ENCODE measurements around the gene CDC42EP1.

CDC42EP1 gene

DNA sequence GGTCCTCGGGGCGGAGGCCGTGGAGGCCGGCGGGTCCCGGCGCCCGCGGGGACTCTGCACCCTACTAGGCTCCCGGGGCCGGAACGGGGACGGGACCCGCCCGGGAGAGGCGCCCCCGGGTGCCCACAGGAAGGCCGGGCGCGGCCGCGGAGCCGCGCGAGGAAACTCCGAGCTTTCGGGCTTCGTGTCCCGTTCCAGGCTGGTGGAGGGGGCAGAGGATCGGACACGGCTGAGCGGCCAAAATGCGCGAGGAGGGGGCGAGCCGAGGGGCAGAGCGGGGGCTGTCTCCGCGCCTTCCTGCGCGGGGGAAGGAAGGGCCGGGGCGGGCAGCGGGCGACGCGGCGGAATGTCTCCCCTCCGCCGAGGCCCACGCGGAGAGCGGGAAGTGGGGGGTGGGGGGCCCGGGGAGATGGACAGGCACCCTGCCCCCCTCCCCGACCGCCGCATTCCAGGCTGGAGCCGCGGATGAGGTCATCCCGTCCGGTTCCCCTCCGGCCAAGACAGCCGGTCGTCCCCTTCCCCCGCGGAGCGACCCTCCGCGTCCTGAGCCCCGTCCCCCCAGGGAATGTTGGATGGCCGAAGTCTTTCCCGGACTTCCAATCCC lies 430 bp downstream of the CDC42EP1 start:
- DNase-seq (ENCODE audit: low spot score): no peak

DNA sequence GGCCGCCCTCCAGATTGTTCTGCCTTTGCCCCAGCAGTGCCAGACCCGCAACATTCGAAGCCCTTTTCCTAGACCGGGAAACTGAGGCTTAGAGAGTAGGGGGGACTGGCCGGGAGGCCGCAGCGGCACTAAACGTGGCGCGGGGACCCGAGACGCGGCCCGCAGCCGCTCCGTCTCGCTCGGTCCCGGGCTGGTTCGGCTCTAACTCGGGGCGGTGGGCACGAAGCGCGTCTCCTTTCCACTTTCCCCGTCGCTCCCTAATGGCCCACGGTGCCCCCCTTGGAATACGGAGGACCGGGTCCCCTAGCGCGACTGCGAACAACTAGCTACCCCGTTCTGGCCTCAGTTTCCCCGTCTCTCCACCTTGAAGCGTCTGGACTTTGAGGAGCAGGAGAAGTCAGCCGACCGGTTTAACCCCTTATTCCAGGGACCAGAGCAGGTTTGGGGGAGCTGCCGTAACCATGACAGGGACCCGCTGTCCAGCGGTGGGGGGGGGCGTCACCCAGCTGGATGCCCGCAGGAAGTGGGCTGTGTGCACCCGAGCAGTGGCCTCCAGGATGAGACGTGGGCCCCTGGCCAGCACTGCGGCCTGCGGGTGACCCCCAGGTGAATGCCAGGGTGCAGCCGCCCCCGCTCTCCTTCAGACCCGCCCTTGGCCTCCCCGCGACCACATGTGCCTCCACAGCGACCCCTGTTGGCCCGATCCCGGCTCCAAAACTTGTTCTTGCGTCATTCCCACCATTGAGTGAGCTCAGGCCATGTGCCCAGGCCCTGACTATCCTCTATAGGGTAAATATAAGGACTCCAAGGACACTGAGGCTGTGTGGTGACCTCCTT lies 1.1 kb downstream of the CDC42EP1 start:
- peak; percentile 71 for DNase-seq (ENCODE audit: low spot score)

- no peak for DNase-seq (ENCODE audit: low spot score)
Measured at GRCh38 chr22:37562049-37562875, 2.0 kb downstream of the CDC42EP1 start.

DNA sequence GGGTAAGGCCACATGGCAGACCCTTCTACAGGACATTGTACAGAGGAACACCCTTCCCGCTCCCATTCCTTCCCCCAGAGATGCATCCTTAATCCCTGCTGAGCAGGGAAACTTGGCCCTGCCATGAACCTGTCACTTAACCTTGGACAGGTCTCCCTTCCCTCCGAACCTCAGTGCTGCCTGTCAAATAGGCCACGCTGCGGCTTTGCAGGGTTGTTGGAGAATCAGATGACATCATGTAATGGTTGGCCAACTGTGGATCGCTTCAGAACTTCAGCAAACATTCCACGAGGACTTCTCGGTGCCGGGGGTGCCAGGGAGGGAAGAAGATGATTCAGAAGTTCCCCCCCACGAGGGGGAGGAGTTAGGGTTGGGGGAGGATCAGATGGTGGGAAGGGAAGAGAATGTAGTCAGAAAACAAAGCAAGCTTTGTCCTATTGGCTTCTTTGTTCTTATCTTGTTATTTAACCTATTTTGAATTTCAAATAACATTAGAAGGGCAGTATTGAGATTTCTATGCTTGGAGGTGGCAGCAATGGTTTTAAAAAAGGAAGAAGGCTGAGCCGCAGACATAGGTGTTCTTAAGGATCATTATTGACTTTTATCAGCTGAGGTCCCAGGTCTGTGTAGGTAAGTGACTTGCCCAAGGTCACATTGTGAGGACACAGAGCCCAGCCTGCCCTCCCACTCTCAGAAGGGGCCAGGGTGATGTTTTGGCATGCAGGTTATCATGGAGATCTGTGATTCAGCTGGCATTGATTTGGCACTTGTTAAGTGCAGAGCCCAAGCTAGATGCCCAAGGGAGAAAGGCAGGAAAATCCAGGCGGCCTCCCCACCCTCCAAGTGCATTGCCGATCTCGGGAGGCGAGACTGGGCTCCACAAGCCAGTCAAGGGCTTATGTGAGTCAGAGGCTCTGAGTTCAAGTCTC lies 3.1 kb downstream of the CDC42EP1 start:
- DNase-seq (ENCODE audit: low spot score): no peak

DNA sequence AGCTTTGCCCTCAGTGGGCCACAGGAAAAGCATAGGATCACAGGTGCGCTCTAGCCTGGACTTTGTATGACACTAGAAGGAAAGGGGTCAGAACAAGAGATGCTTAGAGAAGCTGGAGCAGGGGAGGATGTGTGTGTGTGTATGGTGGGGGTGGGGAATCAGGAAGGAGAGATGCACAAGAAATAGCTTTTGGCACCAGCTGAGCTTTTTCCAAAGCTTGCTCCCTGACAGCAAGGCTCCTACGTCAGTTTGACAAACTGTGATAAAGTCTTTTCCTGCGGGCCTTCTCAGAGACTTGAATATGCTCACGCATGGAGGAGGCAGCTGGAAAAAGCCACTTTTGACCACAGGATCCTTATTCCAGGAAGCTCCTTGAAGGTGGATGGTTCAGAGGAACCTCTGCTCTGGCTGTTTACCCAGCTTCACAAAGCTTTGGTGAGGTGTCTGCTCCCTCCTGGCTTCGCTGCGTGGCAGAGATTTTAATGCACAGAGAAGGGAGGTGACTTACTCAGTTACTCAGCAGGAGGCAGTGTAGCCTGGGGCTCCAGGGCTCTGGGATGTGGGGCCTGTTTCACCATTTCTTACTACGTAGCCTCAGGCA lies 3.9 kb downstream of the CDC42EP1 start:
- DNase-seq (ENCODE audit: low spot score): no peak

GRCh38 chr22:37565830-37566229 lies 5.5 kb downstream of the CDC42EP1 start:
- DNase-seq (ENCODE audit: low spot score): no peak

DNA sequence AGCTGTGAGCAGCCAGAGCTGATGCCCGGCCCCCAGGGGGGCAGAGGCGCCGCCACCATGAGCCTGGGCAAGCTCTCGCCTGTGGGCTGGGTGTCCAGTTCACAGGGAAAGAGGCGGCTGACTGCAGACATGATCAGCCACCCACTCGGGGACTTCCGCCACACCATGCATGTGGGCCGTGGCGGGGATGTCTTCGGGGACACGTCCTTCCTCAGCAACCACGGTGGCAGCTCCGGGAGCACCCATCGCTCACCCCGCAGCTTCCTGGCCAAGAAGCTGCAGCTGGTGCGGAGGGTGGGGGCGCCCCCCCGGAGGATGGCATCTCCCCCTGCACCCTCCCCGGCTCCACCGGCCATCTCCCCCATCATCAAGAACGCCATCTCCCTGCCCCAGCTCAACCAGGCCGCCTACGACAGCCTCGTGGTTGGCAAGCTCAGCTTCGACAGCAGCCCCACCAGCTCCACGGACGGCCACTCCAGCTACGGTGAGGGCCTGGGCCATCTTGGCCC lies 6.1 kb downstream of the CDC42EP1 start:
- no peak for DNase-seq (ENCODE audit: low spot score)

DNA sequence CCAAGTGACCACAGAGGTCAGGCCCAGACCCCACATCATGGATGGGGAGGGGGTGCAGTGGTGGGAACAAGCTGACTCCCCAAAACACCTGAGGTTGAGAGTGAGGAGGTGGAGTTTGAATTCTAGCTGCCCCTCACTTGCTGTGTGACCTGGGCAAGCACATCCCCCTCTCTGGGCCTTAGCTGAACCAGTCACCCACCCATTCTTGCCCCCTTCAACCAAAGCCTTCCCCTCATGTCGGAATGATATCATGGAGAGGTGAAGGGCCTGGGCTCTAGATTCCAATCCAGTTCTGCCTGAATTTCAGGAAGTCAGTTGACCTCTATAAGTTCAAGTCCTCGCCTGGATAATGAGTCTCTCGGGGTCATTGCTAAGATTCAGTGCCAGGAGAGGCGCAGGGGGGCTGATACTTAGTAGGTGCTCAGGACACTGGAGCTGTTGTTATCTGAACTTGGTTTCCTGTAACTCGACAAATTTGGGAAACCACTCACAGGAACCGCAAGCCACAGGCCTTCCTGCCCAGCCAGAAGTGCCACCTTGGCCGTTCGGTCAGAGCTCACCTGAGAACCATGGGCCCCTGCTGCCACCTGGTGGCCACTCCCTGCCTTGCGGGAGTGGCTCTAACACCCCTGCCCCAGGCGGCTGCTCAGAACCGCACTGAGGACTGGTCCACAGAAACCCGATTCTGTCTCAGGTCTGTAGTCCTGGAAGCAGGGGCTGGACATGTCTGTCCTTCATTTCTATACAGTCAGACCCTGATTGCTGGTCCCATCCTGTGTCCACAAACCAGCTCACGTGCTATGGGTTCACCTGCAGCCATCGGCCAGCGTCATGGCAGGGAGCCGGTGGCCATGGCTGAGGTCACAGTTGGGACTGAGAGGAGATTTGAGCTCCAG lies 6.9 kb downstream of the CDC42EP1 start:
- DNase-seq (ENCODE audit: low spot score): peak; percentile 79

DNA sequence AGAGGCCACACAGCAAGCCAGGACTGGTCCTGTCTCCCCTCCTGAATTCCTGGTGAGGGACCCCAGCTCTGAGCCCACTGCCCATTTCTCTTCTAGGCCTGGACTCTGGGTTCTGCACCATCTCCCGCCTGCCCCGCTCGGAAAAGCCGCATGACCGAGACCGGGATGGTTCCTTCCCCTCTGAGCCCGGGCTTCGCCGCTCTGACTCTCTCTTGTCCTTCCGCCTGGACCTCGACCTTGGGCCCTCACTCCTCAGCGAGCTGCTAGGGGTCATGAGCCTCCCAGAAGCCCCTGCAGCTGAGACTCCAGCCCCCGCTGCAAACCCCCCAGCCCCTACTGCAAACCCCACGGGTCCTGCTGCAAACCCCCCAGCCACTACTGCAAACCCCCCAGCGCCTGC lies 7.7 kb downstream of the CDC42EP1 start:
- DNase-seq (ENCODE audit: low spot score): no peak

DNA sequence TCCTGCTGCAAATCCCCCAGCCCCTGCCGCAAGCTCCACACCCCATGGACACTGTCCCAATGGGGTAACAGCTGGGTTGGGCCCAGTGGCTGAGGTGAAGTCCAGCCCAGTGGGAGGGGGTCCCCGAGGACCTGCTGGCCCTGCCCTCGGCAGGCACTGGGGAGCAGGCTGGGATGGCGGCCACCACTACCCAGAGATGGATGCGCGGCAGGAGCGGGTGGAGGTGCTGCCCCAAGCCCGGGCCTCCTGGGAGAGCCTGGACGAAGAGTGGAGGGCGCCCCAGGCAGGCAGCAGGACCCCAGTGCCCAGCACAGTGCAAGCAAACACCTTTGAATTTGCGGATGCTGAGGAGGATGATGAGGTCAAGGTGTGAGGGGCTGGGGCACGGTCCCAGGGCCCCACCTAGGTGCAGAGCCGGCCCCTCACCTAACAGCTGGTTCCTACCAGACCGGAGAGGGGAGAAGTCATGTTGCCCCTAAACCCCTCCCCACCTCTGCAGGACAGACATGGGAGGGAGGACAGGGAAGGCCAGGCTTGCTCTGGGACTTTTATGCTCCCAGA lies 8.2 kb downstream of the CDC42EP1 start:
- DNase-seq (ENCODE audit: low spot score): no peak

- no peak for DNase-seq (ENCODE audit: low spot score)
Measured at GRCh38 chr22:37569009-37569920, 9.0 kb downstream of the CDC42EP1 start.

DNA sequence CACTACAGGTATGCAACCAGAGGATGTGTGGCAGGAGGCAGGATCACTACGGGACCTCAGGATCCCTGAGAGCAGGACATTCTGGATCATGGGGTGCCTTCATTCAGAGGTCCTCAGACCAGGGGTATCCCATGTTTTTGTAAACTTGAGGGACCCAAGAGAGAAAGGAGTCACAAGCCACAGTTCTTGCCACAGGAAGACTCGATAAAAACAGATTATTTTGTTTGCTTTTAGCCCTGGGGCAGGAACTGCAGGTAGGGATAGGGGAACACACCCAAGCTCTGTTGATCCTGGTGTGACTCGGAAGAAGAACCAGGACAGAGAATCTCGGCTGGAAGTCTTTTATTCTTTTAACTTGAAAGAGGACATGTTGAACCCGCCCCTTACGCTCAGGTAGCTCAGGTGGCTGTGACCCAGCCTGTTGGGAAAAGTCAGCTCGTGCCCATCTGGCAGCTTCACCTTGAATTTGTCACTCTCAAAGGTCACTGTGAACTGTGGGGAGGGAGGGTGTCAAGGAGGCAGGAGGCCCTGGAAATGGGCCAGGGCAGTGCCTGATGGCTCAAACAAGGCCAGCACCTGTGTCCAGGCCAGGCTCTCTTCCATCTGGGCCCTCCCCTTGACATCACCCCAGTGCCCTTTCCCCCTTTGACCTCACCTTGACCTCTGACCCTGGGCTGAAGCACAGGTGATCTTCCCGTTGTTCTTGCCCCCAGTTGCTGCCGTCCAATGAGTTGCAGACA lies 9.8 kb downstream of the CDC42EP1 start:
- no peak for DNase-seq (ENCODE audit: low spot score)

GRCh38 chr22:37570661-37570976 lies 10.3 kb downstream of the CDC42EP1 start:
- no peak for DNase-seq (ENCODE audit: low spot score)

GRCh38 chr22:37571258-37571991 lies 11.1 kb downstream of the CDC42EP1 start:
- no peak for DNase-seq (ENCODE audit: low spot score)

GRCh38 chr22:37571992-37572373 lies 11.7 kb downstream of the CDC42EP1 start:
- no peak for DNase-seq (ENCODE audit: low spot score)

GRCh38 chr22:37575490-37576003 lies 15.3 kb downstream of the CDC42EP1 start:
- no peak for DNase-seq (ENCODE audit: low spot score)

GRCh38 chr22:37578002-37578401 lies 17.7 kb downstream of the CDC42EP1 start:
- no peak for DNase-seq (ENCODE audit: low spot score)

Data from cerebellar cortex (tissue), 1 donor.